Astrocyte (in vitro differentiated cells and primary cell): Measurements from ENCODE around the gene UBLCP1.

Experiments used
- EZH2 ChIP-seq: IDR thresholded peaks from 2 replicates; pipeline ENCODE4 v1.6.1; 2012; ENCODE audit warnings: mild to moderate bottlenecking, low read length, inconsistent platforms; ENCODE audit not compliant: insufficient read depth
- TF ChIP-seq, protein P1 (sequence below): IDR thresholded peaks from 2 replicates; pipeline ENCODE4 v1.5.1; 2011; ENCODE audit warnings: low read depth, mild to moderate bottlenecking, inconsistent platforms, low read length, moderate library complexity; ENCODE audit not compliant: insufficient read depth

GRCh38 chr5:159230657-159231056, 32.4 kb upstream of the UBLCP1 start:
- TF ChIP-seq, protein P1, sequence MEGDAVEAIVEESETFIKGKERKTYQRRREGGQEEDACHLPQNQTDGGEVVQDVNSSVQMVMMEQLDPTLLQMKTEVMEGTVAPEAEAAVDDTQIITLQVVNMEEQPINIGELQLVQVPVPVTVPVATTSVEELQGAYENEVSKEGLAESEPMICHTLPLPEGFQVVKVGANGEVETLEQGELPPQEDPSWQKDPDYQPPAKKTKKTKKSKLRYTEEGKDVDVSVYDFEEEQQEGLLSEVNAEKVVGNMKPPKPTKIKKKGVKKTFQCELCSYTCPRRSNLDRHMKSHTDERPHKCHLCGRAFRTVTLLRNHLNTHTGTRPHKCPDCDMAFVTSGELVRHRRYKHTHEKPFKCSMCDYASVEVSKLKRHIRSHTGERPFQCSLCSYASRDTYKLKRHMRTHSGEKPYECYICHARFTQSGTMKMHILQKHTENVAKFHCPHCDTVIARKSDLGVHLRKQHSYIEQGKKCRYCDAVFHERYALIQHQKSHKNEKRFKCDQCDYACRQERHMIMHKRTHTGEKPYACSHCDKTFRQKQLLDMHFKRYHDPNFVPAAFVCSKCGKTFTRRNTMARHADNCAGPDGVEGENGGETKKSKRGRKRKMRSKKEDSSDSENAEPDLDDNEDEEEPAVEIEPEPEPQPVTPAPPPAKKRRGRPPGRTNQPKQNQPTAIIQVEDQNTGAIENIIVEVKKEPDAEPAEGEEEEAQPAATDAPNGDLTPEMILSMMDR, result no peak
- TF ChIP-seq EZH2, result no peak
